Esophagus squamous epithelium (tissue), 5 donors: Measurements from ENCODE around the gene CCSER1. TPM values are rescaled to one million over a fixed set of nuclear protein-coding genes. Genes with fewer than 3 reads are reported as not detected.

Source experiments
- DNase-seq: peaks from one replicate; lab custom pipeline; 2025; lab: John Stamatoyannopoulos, UW
- H3K27ac ChIP-seq, 4 donors: fragments of 200-600 bp; sonication (generic); one replicate each; pipeline ENCODE4 v1.5.1; 2016 to 2019; ENCODE audit warnings: mild to moderate bottlenecking in 1 of 4
- H3K27me3 ChIP-seq, 4 donors: fragments of 200-600 bp; sonication (generic); 1 replicate in 3 of 4; 2 replicates in 1 of 4; pipeline versions ENCODE4 v1.5.1 to v1.6.0; 2017 to 2021; ENCODE audit warnings: antibody characterized with exemption in 1 of 4
- H3K36me3 ChIP-seq, 3 donors: fragments of 200-600 bp; sonication (generic); one replicate each; pipeline ENCODE4 v1.5.1; 2016 to 2019
- H3K4me1 ChIP-seq, 3 donors: fragments of 200-600 bp; sonication (generic); one replicate each; pipeline ENCODE4 v1.5.1; 2017 to 2019
- H3K4me3 ChIP-seq, 4 donors: fragments of 200-600 bp; sonication (generic); 1 replicate in 3 of 4; 2 replicates in 1 of 4; pipeline ENCODE4 v1.5.1; 2016 to 2019; ENCODE audit warnings: mild to moderate bottlenecking in 2 of 4, moderate library complexity in 1 of 4
- H3K9me3 ChIP-seq, 3 donors: fragments of 200-600 bp; sonication (generic); one replicate each; pipeline ENCODE4 v1.5.1; 2016 to 2019
- CTCF ChIP-seq, 6 experiments: fragments of 450-650 bp in 4 of 6; fragments of 200-600 bp in 2 of 6; sonication (generic) in 2 of 6; IDR thresholded peaks; one replicate each; pipeline ENCODE4 v1.5.1; 2016 to 2019; ENCODE audit warnings: antibody characterized with exemption in 6 of 6, mild to moderate bottlenecking in 4 of 6, moderate library complexity in 4 of 6
- POLR2A ChIP-seq, 4 donors: fragments of 450-650 bp; IDR thresholded peaks; one replicate each; pipeline ENCODE4 v1.6.1; 2017; ENCODE audit warnings: antibody characterized with exemption in 4 of 4, mild to moderate bottlenecking in 4 of 4, moderate library complexity in 3 of 4
- WGBS, 2 donors: methylation state at CpG; one replicate each; pipeline ENCODE4 v1.1.5; 2018; 5-methylcytosine and 5-hydroxymethylcytosine counted together
- intact Hi-C: fragments of 100-400 bp; cut with DNase I; formaldehyde crosslinking; loops from one replicate; pipeline ENCODE4 v1.15.0; 2022
- total RNA-seq, 4 donors: library from RNA; depleted of rRNA; stranded (reverse); fragments of >200 nt; gene quantifications; one replicate each; pipeline ENCODE4 v1.1.0, GENCODE V29; 2016
- donor health status: DM: yes; HTN: yes; CAD: no.

The CCSER1 gene
- total RNA-seq, 4 donors from 2014 or later: 1.2 to 12.4 (median 2.2) TPM

- no peak overlapping the region for H3K4me3 ChIP-seq
- H3K27me3 ChIP-seq: no peaks in the 10 kb centered on the region
- DNase-seq: no peak
- TF ChIP-seq CTCF (IDR thresholded peaks at IDR 0.05): no peak
- no peak for TF ChIP-seq POLR2A (IDR thresholded peaks at IDR 0.05)
- intact Hi-C loops: no loop called here
- no peaks in the 10 kb centered on the region for H3K4me1 ChIP-seq
- no peak overlapping the region for H3K27ac ChIP-seq
- H3K9me3 ChIP-seq: peaks cover 0 to 5% (median 0%) of the 10 kb centered on the region in 3 donors
- WGBS, 2 donors: 86 to 100% methylated on average over 1 of the region's 1 CpG
- no peaks in the 10 kb centered on the region for H3K36me3 ChIP-seq
Measured at GRCh38 chr4:91422011-91422410, 1294.8 kb downstream of the CCSER1 start.

GRCh38 chr4:91426725-91427124, 1299.5 kb downstream of the CCSER1 start:
- Histone ChIP-seq H3K4me3 (no peak overlapping the region), H3K4me1 (no peaks in the 10 kb centered on the region), H3K27me3 (no peaks in the 10 kb centered on the region), H3K27ac (no peak overlapping the region), H3K9me3 (no peaks in the 10 kb centered on the region), H3K36me3 (no peaks in the 10 kb centered on the region)
- no peak for TF ChIP-seq CTCF (IDR thresholded peaks at IDR 0.05)
- TF ChIP-seq POLR2A (IDR thresholded peaks at IDR 0.05): no peak
- intact Hi-C loops: no loop called here
- no peak for DNase-seq

GRCh38 chr4:91427171-91427570, 1300.0 kb downstream of the CCSER1 start:
- intact Hi-C loops: no loop called here
- 20 to 37% methylated on average over 2 of the region's 2 CpGs for WGBS, 2 donors
- Histone ChIP-seq H3K27me3 (no peaks in the 10 kb centered on the region), H3K4me3 (no peak overlapping the region), H3K27ac (no peak overlapping the region), H3K9me3 (no peaks in the 10 kb centered on the region), H3K36me3 (no peaks in the 10 kb centered on the region), H3K4me1 (no peaks in the 10 kb centered on the region)
- TF ChIP-seq CTCF (IDR thresholded peaks at IDR 0.05) (no peak), POLR2A (IDR thresholded peaks at IDR 0.05) (no peak)
- no peak for DNase-seq

GRCh38 chr4:91434631-91435030, 1307.4 kb downstream of the CCSER1 start:
- intact Hi-C loops: no loop called here
- no peaks in the 10 kb centered on the region for H3K4me1 ChIP-seq
- no peak overlapping the region for H3K4me3 ChIP-seq
- H3K27me3 ChIP-seq: no peaks in the 10 kb centered on the region
- TF ChIP-seq POLR2A (IDR thresholded peaks at IDR 0.05) (no peak), CTCF (IDR thresholded peaks at IDR 0.05) (no peak)
- no peaks in the 10 kb centered on the region for H3K9me3 ChIP-seq
- H3K36me3 ChIP-seq: no peaks in the 10 kb centered on the region
- DNase-seq: no peak
- H3K27ac ChIP-seq: no peak overlapping the region
- 72 to 85% methylated on average over 1 of the region's 1 CpG for WGBS, 2 donors

- intact Hi-C loops: no loop called here
- DNase-seq: no peak
- no peak overlapping the region for H3K4me3 ChIP-seq
- no peak for TF ChIP-seq CTCF (IDR thresholded peaks at IDR 0.05)
- no peak for TF ChIP-seq POLR2A (IDR thresholded peaks at IDR 0.05)
- no peaks in the 10 kb centered on the region for H3K27me3 ChIP-seq
- H3K27ac ChIP-seq: no peak overlapping the region
- no peaks in the 10 kb centered on the region for H3K36me3 ChIP-seq
- no peaks in the 10 kb centered on the region for H3K9me3 ChIP-seq
- 53 to 64% methylated on average over 1 of the region's 1 CpG for WGBS, 2 donors
- H3K4me1 ChIP-seq: no peaks in the 10 kb centered on the region
Measured at GRCh38 chr4:91436556-91436955, 1309.4 kb downstream of the CCSER1 start.
